Panc1 (cell line): Measurements from ENCODE around the gene SENP8. TPM values are rescaled to one million over a fixed set of nuclear protein-coding genes. Genes with fewer than 3 reads are reported as not detected.

ENCODE experiments used
- ATAC-seq: fragments of 200-7000 bp; cut with Tn5 transposase; 2 replicates; pipeline ENCODE4 v1.9.1; 2020; ENCODE audit warnings: mild to moderate bottlenecking, moderate library complexity
- BruUV-seq: library from RNA; stranded (reverse); fragments of 400-500 nt; replicated peaks from 2 replicates; lab custom pipeline; 2021; lab: Mats Ljungman, UMichigan
- CTCF ChIA-PET: fragments of 300-600 bp; sonication (Branson Sonifier 250); formaldehyde crosslinking; loops from one replicate; lab custom pipeline; 2022; ENCODE audit warnings: antibody characterized with exemption; lab: Charles Lee
- POLR2A ChIA-PET: fragments of 300-600 bp; sonication (Branson Sonifier 250); formaldehyde crosslinking; loops from one replicate; lab custom pipeline; 2022; ENCODE audit warnings: antibody characterized with exemption; lab: Charles Lee
- DNase-seq: peaks from one replicate; pipeline ENCODE4 v3.0.0-alpha.2; 2010; ENCODE audit warnings: low read depth, low spot score
- H3K27ac ChIP-seq: 2 replicates; pipeline ENCODE4 v1.5.1; 2011; ENCODE audit warnings: mild to moderate bottlenecking, low read length, inconsistent platforms
- H3K27me3 ChIP-seq: fragments of 200-500 bp; sonication (Bioruptor generic); 2 replicates; pipeline ENCODE4 v1.6.0; 2014; ENCODE audit warnings: low read length, inconsistent platforms; ENCODE audit not compliant: control insufficient read depth, insufficient read depth
- H3K36me3 ChIP-seq: fragments of 200-500 bp; sonication (Bioruptor generic); 2 replicates; pipeline ENCODE4 v1.5.1; 2014; ENCODE audit warnings: inconsistent platforms, mild to moderate bottlenecking, low read length, moderate library complexity; ENCODE audit not compliant: control insufficient read depth, insufficient read depth
- H3K4me1 ChIP-seq: 2 replicates; pipeline ENCODE4 v1.5.1; 2011; ENCODE audit warnings: inconsistent platforms, mild to moderate bottlenecking, low read length, moderate library complexity; ENCODE audit not compliant: control insufficient read depth, insufficient read depth
- H3K4me3 ChIP-seq, 2 experiments: 2 replicates each; pipeline ENCODE4 v1.5.1; 2011 to 2012; ENCODE audit warnings: low read depth in 2 of 2, low read length in 2 of 2, mild to moderate bottlenecking in 2 of 2, inconsistent platforms in 1 of 2, moderate library complexity in 1 of 2
- H3K9me3 ChIP-seq: fragments of 200-500 bp; sonication (Bioruptor generic); 2 replicates; pipeline ENCODE4 v1.5.1; 2014; ENCODE audit warnings: low read depth, mild to moderate bottlenecking, inconsistent platforms, low read length, moderate library complexity; ENCODE audit not compliant: control insufficient read depth, insufficient read depth
- POLR2AphosphoS5 ChIP-seq: IDR thresholded peaks from 2 replicates; pipeline ENCODE4 v1.6.1; 2012; ENCODE audit warnings: mild to moderate bottlenecking, low read depth, low read length, moderate library complexity
- SIN3A ChIP-seq: IDR thresholded peaks from 2 replicates; pipeline ENCODE4 v1.6.1; 2012; ENCODE audit warnings: low read depth, mild to moderate bottlenecking, low read length, moderate library complexity, borderline replicate concordance; ENCODE audit not compliant: insufficient read depth
- TCF7L2 ChIP-seq: IDR thresholded peaks from 2 replicates; pipeline ENCODE4 v1.6.1; 2011; ENCODE audit warnings: mild to moderate bottlenecking, low read depth, low read length, inconsistent platforms
- in situ Hi-C: cut with HindIII; loops from 2 replicates; pipeline ENCODE4 v1.10.0; 2016; ENCODE audit warnings: low sequenced_read_pairs, low pct_unique_long_range_greater_than_20kb
- intact Hi-C: fragments of 100-400 bp; cut with micrococcal nuclease; formaldehyde crosslinking; loops from one replicate; pipeline ENCODE4 v1.10.0; 2022; ENCODE audit not compliant: unreplicated experiment
- total RNA-seq: library from RNA; stranded (reverse); gene quantifications from one replicate; pipeline ENCODE4 v1.2.1, GENCODE V29; 2021; ENCODE audit not compliant: unreplicated experiment
- TF ChIP-seq, protein P1 (sequence below), 2 experiments: IDR thresholded peaks; 2 replicates each; pipeline ENCODE4 v1.6.1; 2011 to 2012; ENCODE audit warnings: low read depth in 2 of 2, control low read depth in 1 of 2, low read length in 1 of 2, mild to moderate bottlenecking in 1 of 2, moderate library complexity in 1 of 2; ENCODE audit not compliant: insufficient read depth in 1 of 2
- TF ChIP-seq, protein P2 (sequence below): fragments of 450-650 bp; IDR thresholded peaks from 2 replicates; pipeline ENCODE4 v1.5.1; 2017; ENCODE audit warnings: mild to moderate bottlenecking

The SENP8 gene
- total RNA-seq, 1 experiment from 2014 or later = 2.9 TPM

DNA sequence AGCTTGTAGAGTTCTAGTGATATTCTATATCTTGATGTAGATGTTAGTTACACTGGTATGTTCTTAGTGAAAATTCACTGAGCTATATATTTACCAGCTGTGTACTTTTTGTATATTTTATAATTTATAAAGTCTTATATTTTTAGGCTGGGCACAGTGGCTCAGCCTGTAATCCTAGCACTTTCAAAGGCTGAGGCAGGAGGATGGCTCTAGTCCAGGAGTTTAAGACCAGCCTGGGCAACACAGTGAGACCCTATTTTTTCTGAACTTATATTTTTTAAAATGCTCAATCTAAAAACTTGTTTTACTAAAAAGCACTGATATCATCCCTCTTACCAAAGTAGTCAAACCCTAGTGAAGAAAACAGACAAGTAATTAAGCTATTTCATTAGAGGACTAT lies 5.4 kb upstream of the SENP8 start:
- intact Hi-C loops = no loop called here
- CTCF ChIA-PET = no interaction called here
- no TSS peak for BruUV-seq

DNA sequence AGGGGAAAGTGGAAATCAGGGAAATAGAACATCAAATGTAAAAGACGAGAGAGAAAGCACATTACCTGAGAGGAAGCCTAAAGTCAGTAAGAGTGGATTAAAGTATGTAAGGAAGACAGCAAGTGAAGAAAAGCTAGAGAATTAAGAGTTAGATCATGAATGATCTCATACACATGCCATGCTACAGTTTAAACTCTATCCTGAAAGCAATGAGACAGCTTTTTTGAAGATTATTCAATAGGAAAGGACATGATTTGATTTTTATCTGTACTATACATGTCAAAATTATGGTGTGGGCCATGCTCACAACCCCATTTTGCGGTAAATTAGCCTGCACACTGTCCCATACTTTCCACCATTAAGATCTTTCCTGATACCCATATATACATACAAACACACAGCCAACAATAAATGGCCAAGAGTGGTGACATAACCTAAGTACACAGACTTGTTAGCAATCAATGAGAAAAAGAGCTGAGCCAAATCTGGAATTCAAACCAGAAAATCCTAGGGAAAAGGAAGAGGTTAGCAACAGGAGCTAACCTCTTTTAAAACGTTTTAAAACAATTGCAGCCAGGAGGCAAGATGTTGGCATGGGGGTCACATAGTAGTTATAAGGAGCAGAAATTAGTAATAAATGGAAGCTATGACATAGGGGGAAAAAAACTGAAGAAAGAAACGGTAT lies 4.7 kb upstream of the SENP8 start:
- intact Hi-C loops (no loop called here), in situ Hi-C loops (no loop called here)
- POLR2A ChIA-PET = no interaction called here

More for the DNA sequence above, 5.4 kb upstream of the SENP8 start:
- Histone ChIP-seq H3K27ac (no peak overlapping the region), H3K36me3 (no peaks in the 10 kb centered on the region; the same call in 1 of the 2 replicates), H3K27me3 (no peaks in the 10 kb centered on the region), H3K4me3 (no peak overlapping the region), H3K4me1 (peaks cover 30% of the 10 kb centered on the region), H3K9me3 (no peaks in the 10 kb centered on the region)
- in situ Hi-C loops = no loop called here
- no peak for ATAC-seq
- no peak for DNase-seq
- TF ChIP-seq, protein P1, sequence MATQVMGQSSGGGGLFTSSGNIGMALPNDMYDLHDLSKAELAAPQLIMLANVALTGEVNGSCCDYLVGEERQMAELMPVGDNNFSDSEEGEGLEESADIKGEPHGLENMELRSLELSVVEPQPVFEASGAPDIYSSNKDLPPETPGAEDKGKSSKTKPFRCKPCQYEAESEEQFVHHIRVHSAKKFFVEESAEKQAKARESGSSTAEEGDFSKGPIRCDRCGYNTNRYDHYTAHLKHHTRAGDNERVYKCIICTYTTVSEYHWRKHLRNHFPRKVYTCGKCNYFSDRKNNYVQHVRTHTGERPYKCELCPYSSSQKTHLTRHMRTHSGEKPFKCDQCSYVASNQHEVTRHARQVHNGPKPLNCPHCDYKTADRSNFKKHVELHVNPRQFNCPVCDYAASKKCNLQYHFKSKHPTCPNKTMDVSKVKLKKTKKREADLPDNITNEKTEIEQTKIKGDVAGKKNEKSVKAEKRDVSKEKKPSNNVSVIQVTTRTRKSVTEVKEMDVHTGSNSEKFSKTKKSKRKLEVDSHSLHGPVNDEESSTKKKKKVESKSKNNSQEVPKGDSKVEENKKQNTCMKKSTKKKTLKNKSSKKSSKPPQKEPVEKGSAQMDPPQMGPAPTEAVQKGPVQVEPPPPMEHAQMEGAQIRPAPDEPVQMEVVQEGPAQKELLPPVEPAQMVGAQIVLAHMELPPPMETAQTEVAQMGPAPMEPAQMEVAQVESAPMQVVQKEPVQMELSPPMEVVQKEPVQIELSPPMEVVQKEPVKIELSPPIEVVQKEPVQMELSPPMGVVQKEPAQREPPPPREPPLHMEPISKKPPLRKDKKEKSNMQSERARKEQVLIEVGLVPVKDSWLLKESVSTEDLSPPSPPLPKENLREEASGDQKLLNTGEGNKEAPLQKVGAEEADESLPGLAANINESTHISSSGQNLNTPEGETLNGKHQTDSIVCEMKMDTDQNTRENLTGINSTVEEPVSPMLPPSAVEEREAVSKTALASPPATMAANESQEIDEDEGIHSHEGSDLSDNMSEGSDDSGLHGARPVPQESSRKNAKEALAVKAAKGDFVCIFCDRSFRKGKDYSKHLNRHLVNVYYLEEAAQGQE (IDR thresholded peaks at IDR 0.05; ENCODE audit: insufficient read depth in 1 of 2, low read depth in 2 of 2, low read length in 1 of 2) = no peak
- TF ChIP-seq TCF7L2 (no peak), POLR2AphosphoS5 (no peak)
- TF ChIP-seq, protein P2, sequence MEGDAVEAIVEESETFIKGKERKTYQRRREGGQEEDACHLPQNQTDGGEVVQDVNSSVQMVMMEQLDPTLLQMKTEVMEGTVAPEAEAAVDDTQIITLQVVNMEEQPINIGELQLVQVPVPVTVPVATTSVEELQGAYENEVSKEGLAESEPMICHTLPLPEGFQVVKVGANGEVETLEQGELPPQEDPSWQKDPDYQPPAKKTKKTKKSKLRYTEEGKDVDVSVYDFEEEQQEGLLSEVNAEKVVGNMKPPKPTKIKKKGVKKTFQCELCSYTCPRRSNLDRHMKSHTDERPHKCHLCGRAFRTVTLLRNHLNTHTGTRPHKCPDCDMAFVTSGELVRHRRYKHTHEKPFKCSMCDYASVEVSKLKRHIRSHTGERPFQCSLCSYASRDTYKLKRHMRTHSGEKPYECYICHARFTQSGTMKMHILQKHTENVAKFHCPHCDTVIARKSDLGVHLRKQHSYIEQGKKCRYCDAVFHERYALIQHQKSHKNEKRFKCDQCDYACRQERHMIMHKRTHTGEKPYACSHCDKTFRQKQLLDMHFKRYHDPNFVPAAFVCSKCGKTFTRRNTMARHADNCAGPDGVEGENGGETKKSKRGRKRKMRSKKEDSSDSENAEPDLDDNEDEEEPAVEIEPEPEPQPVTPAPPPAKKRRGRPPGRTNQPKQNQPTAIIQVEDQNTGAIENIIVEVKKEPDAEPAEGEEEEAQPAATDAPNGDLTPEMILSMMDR = no peak
- POLR2A ChIA-PET = no interaction called here

More for the DNA sequence above, 4.7 kb upstream of the SENP8 start:
- Histone ChIP-seq H3K9me3 (no peaks in the 10 kb centered on the region), H3K4me3 (no peak overlapping the region), H3K27ac (no peak overlapping the region), H3K36me3 (no peaks in the 10 kb centered on the region; the same call in 1 of the 2 replicates), H3K4me1 (peaks cover 27% of the 10 kb centered on the region), H3K27me3 (no peaks in the 10 kb centered on the region)
- CTCF ChIA-PET = no interaction called here
- DNase-seq = no peak
- BruUV-seq = no TSS peak
- no peak for ATAC-seq
- TF ChIP-seq SIN3A (no peak), POLR2AphosphoS5 (no peak), TCF7L2 (no peak)
- TF ChIP-seq, protein P1 (IDR thresholded peaks at IDR 0.05; ENCODE audit: insufficient read depth in 1 of 2, low read depth in 2 of 2, low read length in 1 of 2) = no peak
- TF ChIP-seq, protein P2 = no peak
